Measurements from ENCODE around the gene KCNE1.
"Not testable (repeated sequence)": the region's sequence is repeated elsewhere in the genome, so short reads cannot be mapped to it uniquely, and the experiment has no call there.

The KCNE1 gene

DNA sequence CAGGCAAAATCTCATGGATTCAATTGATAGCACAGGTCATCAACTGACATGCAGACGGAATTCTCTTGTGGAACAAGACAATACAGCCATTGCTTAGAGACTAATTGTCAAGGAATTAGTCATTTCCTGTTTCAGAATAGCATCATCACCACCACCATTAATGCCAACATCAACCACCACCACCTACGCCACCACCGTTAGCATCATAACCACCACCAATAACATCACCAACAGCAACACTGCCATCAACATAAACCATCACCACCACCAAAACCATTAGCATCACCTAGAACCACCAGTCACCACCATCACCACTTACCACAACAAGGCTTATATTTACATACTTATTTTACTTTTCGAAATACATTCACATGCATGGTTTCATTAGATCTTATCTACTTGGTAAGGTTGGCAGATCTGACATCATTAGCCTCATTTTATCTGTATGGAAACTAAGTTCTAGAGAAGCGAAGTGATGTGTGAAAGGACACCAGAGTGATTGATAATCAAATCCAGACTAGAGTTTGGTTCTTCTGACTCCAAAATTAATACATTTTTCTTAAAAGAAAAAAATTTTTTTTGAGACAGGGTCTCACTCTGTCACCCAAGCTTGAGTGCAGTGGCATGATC is 94.4 kb downstream of the KCNE1 start:
- not testable (repeated sequence) for H3K27ac ChIP-seq; H3K36me3 ChIP-seq (ENCODE audit: control insufficient read depth, insufficient read depth, low read length); H3K4me3 ChIP-seq (ENCODE audit: low read depth, low read length); H3K9ac ChIP-seq; H3K79me2 ChIP-seq; H3K4me1 ChIP-seq; H2AFZ ChIP-seq; H3K27me3 ChIP-seq (ENCODE audit: control insufficient read depth, insufficient read depth, low read length); H3K9me3 ChIP-seq (ENCODE audit: control insufficient read depth, low read length); H3K4me2 ChIP-seq (ENCODE audit: low read length)

DNA sequence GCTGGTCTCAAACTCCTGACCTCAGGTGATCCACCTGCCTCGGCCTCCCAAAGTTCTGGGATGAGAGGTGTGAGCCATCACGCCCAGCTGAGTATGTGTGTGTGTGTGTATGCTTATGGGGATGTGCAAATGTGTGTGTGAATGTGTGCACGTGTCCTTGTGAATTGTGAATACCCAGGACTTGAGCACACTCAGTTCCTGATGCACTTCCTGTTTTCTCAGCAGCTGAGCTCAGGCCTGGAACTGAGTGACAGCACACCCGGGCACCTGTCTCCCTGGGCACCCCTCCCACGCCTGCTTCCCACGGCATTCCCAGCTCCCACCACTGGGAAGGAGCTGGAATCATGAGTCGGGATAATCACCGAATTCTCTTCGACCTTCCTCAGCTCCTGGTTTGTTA is 104.7 kb downstream of the KCNE1 start:
- H3K4me2 ChIP-seq (ENCODE audit: low read length); H3K27me3 ChIP-seq (ENCODE audit: control insufficient read depth, insufficient read depth, low read length); H3K79me2 ChIP-seq; H3K4me1 ChIP-seq; H3K4me3 ChIP-seq (ENCODE audit: low read depth, low read length); H3K9me3 ChIP-seq (ENCODE audit: control insufficient read depth, low read length); H3K27ac ChIP-seq; H3K9ac ChIP-seq; H2AFZ ChIP-seq; H3K36me3 ChIP-seq (ENCODE audit: control insufficient read depth, insufficient read depth, low read length): not testable (repeated sequence)

DNA sequence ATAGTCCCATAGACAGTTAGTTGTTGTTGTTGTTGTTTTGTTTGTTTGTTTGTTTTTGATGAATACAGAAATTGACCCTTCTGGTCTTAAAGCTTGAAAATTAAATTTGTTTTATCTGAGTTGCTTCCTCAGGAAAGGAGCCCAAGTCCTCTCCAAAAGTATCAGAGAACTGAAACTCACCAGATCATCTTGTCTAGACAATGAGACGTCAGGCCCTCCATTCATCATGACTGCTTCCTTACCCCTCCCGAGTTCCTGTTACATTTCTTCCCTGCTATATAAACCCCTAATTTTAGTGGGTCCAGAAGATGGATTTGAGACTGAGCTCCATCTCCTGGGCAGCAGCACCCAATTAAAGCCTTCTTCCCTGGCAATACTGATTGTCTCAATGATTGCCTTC is 105.3 kb downstream of the KCNE1 start:
- not testable (repeated sequence) for H3K9ac ChIP-seq; H3K9me3 ChIP-seq (ENCODE audit: control insufficient read depth, low read length); H3K4me1 ChIP-seq; H3K79me2 ChIP-seq; H3K27me3 ChIP-seq (ENCODE audit: control insufficient read depth, insufficient read depth, low read length); H2AFZ ChIP-seq; H3K36me3 ChIP-seq (ENCODE audit: control insufficient read depth, insufficient read depth, low read length); H3K27ac ChIP-seq; H3K4me2 ChIP-seq (ENCODE audit: low read length); H3K4me3 ChIP-seq (ENCODE audit: low read depth, low read length)

DNA sequence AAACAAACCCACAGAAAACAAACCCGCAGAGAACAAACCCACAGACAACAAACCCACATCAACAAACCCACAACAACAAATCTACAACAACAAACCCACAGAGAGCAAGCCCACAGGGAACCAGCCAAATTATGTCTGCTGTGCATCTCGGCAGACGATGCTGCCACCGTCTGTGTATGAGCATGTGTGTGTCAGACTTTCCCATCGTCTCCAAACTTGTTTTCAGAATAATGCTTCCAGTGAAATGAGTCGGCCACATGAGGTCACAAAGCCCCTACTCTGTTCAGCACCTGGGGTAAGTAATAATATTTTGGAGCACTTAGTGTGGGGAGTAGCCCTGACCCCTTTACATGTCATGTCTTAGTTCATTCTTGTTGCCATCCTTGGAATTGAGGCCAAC is 105.9 kb downstream of the KCNE1 start:
- not testable (repeated sequence) for H3K4me3 ChIP-seq (ENCODE audit: low read depth, low read length); H3K36me3 ChIP-seq (ENCODE audit: control insufficient read depth, insufficient read depth, low read length); H3K4me1 ChIP-seq; H3K9ac ChIP-seq; H3K27me3 ChIP-seq (ENCODE audit: control insufficient read depth, insufficient read depth, low read length); H3K79me2 ChIP-seq; H3K9me3 ChIP-seq (ENCODE audit: control insufficient read depth, low read length); H3K27ac ChIP-seq; H2AFZ ChIP-seq; H3K4me2 ChIP-seq (ENCODE audit: low read length)

DNA sequence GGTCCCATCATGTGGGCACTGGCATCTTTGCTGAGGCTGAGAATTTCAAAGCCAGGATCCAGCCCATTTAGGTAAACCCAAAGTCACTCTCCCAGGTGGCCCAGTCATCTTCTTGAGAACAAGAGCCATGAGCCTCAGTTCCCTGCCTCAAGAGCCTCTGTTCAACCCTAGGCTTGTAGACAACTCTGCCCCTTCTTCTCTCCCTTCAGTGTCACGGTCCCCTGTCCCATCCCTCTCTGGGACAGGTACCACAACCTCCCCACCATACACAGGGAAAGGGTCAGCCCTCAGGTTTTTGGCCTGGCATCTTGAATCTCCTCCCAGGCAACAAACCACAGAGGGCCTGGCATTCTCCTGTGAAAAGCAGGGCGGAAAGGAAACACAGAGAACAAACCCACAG is 106.3 kb downstream of the KCNE1 start:
- not testable (repeated sequence) for H2AFZ ChIP-seq; H3K9ac ChIP-seq; H3K27ac ChIP-seq; H3K9me3 ChIP-seq (ENCODE audit: control insufficient read depth, low read length); H3K4me3 ChIP-seq (ENCODE audit: low read depth, low read length); H3K79me2 ChIP-seq; H3K27me3 ChIP-seq (ENCODE audit: control insufficient read depth, insufficient read depth, low read length); H3K4me2 ChIP-seq (ENCODE audit: low read length); H3K36me3 ChIP-seq (ENCODE audit: control insufficient read depth, insufficient read depth, low read length); H3K4me1 ChIP-seq

DNA sequence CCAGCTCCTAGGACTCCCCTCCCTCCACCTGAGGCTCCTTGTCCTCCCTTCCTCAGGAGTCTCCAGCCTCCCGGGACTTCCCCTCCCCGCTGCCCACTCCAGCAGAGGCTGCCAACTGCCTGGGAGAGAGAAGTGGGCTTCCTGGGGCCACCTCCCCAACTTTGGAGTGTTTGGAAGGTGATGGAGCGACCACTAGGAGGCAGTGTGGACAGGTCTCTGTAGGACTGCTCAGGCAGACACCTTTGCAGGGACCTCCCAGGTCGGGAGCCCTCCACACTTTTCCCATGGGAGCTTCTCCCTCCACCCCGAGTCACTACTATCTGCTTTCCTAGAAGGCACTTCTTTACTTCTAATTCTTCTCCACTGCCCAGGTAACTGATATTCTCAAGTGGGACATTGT is 107.3 kb downstream of the KCNE1 start:
- not testable (repeated sequence) for H2AFZ ChIP-seq; H3K9me3 ChIP-seq (ENCODE audit: control insufficient read depth, low read length); H3K27me3 ChIP-seq (ENCODE audit: control insufficient read depth, insufficient read depth, low read length); H3K79me2 ChIP-seq; H3K9ac ChIP-seq; H3K27ac ChIP-seq; H3K4me3 ChIP-seq (ENCODE audit: low read depth, low read length); H3K4me2 ChIP-seq (ENCODE audit: low read length); H3K36me3 ChIP-seq (ENCODE audit: control insufficient read depth, insufficient read depth, low read length); H3K4me1 ChIP-seq

DNA sequence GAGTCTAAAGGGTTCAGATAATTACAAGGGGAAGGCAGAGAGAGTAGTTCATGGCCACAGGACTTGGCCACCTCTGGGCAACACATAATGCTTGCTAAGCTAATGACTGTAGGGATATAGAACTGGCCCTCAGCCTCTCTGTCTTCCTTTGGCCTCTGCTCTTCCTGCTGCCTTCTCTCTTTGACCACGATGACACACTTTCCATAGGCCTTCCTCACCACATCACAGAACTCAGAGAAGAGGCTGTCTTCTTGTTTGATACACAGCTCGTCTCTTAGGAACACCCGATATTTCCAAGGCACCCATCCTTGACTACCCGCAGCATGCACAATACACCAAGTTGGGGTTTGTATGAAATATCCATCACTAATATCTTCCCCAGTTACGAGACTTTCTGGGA is 111.5 kb downstream of the KCNE1 start:
- not testable (repeated sequence) for H3K4me3 ChIP-seq (ENCODE audit: low read depth, low read length); H3K4me2 ChIP-seq (ENCODE audit: low read length); H3K36me3 ChIP-seq (ENCODE audit: control insufficient read depth, insufficient read depth, low read length); H2AFZ ChIP-seq; H3K9me3 ChIP-seq (ENCODE audit: control insufficient read depth, low read length); H3K4me1 ChIP-seq; H3K79me2 ChIP-seq; H3K27ac ChIP-seq; H3K27me3 ChIP-seq (ENCODE audit: control insufficient read depth, insufficient read depth, low read length); H3K9ac ChIP-seq

Measured in parathyroid adenoma (tissue), 2 donors.